HG03108 (cell line): ENCODE data around the gene CLK4.

Experiments used
- ATAC-seq: cut with Tn5 transposase; IDR thresholded peaks from one replicate; pipeline ENCODE4 v1.9.1; 2021; ENCODE audit warnings: moderate library complexity; ENCODE audit not compliant: unreplicated experiment

Gene CLK4

GRCh38 chr5:178626484-178627258 lies at the start of gene CLK4:
Gene CLK4, minus strand, starts transcription at chr5:178627050. Its CDS starts 3,634 bp downstream, at chr5:178623416.
- peak; percentile 75 for ATAC-seq

DNA sequence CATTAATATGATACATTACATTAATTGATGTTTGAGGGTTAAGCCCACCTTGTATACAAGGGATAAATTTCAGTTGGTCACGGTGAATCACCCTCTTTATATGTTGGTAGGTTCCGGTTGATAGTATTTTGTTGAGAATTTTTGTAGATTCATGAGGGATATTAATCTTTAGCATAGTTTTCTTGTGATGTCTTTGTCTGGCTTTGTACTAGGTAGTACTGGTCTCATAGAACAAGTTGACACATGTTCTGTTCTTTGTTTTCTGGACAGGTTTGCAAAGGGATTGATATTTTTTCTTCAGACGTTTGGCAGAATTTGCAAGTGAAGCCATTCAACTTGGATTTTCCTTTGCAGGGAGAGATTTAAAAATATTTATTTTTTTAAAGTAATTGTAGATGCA lies 49.1 kb upstream of the CLK4 start:
- ATAC-seq: no peak

DNA sequence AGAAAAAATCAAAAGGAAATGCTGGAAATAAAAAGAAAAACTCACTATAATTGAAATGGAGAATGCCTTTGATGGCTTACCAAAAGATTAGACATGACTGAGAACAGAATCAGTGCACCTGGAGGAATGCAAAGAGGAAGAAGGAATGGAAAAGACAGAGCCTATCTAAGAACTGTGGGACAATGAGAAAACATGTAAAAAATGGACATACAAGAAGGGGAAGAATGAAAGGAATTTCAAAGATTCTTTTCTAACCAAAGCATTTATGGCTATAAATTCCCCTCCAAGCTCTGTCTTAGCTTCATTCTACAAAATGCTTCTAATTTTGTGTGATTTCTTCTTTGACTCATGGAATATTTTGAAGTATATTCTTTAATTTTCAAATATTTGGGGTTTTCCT lies 47.5 kb upstream of the CLK4 start:
- ATAC-seq: no peak

DNA sequence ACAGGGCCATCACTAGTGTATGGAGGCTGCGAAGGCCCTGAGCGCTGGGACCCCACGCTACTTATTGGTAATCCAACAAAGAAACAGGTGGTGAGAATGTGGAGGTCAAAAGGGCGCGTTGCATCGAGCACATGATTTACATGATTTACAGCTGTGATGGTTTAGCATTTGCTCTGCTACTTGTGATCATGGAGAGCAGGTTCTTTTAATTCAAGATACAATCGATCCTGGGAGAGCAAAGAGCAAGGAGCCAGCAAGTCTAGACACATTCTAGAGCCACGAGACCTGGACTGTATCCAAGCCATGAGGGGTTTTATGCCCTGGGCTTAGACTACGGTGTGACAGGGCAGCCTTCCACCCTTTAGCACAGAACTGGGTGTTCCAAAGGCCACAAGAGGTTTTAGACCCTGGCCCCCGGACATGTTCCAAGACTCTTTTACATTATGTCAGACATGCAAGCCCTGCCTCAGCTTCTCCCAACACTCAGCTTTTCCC lies 47.0 kb upstream of the CLK4 start:
- ATAC-seq: no peak

- ATAC-seq: no peak
These were observed 45.8 kb upstream of the CLK4 start for GRCh38 chr5:178672630-178673029.

DNA sequence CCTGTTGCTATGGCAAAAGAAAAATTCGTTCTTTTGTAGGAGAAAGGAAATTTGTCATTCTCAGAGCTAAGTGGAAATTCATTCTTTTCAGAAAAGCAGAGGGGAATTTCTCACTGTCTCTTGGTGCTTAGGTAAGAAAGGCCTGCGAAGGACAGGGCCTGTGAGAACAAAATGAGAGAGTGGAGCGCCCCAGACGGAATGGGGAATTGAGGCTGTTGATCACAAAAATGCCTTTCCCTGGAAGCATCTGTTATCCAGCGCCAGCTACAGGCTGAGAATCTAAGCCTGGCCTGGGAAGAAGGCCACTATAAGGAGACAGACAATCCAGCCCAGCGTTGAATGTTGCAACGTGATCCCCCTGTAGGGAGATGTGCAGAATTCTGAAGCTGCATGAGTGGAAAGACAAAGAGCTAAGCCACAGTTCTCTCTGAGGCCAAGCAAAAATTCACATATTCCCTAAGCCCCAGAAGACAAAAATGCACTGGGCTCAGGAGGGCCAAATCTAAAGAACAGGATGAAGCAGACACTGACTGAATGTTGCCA lies 44.8 kb upstream of the CLK4 start:
- ATAC-seq: no peak

DNA sequence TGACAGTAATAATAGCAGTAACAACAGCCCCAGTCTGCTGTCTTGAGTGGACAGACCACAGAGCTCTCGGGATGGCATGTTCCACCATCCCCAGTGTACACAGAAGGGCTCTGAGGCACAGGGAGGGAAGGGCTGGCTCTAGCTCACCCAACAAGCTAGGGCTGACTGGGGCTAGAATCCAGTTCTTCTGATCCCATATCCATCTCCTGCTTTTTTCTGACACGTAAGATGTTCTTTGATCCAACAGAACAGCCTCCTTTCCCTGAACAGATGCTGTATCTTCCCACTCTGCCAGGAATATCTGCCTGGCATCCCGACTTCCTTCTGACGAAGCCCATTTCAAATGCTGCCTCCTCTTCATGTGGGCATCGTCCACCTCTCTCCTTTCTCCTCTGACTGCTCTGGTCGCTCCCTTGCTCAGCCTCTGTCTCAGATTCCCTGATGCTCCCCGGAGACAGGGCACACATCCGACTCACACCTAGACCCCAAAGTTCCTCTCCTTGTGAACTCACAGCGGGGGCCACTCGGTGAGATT lies 43.6 kb upstream of the CLK4 start:
- no peak for ATAC-seq

DNA sequence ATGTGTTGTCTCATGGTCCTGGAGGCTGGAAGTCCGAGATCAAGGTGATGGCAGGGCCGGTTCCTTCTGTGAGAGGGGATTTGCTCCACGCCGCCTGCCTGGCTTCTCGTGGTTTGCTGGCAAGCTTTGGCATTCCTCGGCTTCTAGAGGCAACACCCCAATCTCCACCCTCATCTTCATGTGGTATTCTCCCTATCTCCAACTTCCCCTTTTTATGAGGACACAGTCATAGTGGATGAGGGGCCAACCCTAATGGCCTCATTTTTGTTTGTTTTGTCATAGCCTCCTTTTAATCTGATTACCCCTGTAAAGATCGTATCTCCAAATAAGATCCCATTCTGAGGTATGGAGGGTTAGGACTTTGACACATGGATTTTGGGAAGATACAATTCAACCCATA lies 41.7 kb upstream of the CLK4 start:
- ATAC-seq: no peak

GRCh38 chr5:178667688-178668087 lies 40.8 kb upstream of the CLK4 start:
- no peak for ATAC-seq

- no peak for ATAC-seq
These were observed 40.3 kb upstream of the CLK4 start for GRCh38 chr5:178667101-178667500.

DNA sequence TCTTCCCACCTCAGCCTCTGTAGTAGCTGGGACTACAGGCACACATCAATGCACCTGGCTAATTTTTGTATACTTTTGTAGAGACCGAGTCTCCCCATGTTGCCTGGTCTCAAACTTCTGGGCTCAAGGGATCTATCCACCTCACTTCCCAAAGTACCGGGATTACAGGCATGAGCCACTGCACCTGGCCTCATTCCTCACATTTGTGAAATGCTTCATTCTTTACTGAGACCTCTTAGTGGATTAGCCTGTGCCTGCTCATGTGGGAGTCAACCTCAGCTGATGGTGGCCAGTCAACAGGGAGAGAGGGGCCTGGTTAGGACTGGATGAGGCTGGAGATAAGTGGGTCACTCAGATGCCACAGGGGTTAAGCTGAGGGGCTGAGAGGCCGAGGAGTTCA lies 37.3 kb upstream of the CLK4 start:
- no peak for ATAC-seq

DNA sequence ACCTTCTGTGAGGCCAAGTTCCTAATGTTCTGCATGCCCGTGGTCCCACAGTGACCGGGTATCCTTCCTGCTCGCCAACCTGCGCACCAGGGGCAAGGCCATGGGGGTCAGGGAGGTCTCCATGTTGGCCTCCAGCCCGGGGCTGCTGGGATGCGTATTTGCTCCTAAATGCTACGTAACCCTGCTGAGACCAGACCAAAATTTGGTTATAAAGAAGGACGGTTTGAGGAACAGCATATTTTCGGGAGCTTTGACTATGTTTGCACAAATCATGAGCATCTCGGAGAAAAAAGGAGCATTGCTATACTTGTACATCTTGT lies 35.7 kb upstream of the CLK4 start:
- no peak for ATAC-seq

DNA sequence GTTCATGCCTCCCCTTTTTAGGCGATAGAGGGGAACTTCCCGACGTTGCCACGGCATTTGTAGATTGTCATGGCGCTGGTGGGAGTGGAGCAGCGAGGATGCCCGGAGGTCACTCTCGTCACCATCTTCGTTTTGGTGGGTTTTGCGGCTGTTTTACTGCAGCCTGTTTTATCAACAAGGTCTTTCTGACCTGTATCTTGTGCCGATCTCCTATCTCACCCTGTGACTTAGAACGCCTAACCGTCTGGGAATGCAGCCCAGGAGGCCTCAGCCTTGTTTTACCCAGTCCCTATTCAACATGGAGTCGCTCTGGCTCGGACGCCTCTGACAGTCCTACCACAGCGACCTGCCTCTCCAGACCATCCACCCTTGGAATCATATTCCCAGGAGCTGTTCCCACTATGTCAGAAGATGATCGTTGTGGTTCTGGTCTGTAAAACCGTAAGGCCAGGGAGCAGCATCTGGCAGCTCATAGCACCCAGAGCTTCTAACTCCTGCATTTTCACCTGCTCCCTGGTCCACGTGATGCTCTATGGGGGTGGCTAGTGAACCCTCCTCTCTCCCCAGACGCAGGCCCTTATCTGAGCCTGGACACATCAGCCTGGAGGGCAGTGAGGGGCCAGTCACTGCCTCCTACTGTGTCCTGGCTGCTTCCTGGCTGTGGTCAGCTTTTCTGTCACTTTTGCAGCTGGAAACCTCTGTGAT lies 35.1 kb upstream of the CLK4 start:
- ATAC-seq: no peak

DNA sequence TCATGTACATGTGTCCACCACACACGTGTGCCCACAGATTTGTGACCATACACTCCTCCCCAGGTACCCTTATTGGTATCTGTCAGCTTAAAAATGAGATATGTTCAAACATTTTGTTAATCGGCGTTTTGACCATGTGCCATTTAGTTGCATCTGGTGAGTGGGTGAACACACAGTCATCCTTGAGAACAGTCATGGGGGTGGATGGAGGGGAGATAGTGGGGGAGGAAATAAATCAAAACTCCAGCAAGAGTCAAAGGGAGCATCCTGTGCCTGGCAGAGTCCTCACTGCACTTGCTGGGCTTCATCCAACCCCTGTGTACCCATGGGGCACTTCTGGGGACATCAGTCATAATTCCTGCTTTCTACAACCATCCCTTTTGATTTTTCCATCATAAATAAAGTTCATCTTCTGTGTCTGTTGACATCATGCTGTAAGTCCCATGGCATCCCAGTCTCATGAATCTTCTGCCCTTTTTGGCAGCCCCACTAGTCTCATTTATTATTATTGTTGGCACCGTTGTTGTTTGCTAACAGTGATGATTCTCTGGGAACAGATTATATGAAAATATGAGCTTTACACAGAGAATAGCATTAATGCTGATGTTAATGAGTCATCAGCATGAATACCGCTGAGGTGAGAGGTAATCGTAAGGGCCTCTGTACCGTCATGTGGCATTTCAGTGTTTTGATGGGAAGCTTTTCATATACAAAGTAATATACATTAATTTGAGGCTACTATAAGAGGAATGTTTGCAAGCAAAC lies 24.4 kb upstream of the CLK4 start:
- ATAC-seq: no peak

- ATAC-seq: no peak
These were observed 23.4 kb upstream of the CLK4 start for GRCh38 chr5:178650214-178650613.

- no peak for ATAC-seq
These were observed 22.7 kb upstream of the CLK4 start for GRCh38 chr5:178649580-178649979.

- no peak for ATAC-seq
These were observed 18.1 kb upstream of the CLK4 start for GRCh38 chr5:178644826-178645545.

DNA sequence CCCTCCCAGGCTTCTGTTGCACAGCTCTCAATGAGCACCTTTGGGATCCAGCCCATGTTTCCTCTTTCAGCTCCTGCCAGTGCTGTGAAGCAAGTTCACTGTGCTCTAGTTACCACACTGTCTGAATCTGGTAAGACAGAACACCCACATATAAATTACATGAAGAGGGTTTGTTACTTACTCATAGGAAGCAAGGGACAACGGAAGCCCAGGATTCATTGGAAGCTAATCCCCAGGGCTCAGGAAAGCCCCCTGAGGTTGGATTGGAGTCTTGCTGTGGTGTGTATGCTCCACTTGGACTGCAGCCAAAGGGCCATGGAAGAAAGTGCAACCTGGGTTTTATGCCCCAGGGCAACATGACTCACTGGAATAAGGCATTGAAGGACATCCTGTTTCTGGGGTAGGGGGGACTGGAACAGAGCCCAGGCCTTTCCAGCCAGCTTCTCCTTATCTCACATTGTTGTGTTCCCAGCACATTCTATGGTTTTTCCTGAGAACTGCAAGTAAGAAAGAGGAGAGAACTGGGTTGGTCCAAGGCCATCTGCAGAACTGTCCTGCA lies 15.6 kb upstream of the CLK4 start:
- ATAC-seq: no peak

- no peak for ATAC-seq
These were observed 14.9 kb upstream of the CLK4 start for GRCh38 chr5:178641711-178642110.

DNA sequence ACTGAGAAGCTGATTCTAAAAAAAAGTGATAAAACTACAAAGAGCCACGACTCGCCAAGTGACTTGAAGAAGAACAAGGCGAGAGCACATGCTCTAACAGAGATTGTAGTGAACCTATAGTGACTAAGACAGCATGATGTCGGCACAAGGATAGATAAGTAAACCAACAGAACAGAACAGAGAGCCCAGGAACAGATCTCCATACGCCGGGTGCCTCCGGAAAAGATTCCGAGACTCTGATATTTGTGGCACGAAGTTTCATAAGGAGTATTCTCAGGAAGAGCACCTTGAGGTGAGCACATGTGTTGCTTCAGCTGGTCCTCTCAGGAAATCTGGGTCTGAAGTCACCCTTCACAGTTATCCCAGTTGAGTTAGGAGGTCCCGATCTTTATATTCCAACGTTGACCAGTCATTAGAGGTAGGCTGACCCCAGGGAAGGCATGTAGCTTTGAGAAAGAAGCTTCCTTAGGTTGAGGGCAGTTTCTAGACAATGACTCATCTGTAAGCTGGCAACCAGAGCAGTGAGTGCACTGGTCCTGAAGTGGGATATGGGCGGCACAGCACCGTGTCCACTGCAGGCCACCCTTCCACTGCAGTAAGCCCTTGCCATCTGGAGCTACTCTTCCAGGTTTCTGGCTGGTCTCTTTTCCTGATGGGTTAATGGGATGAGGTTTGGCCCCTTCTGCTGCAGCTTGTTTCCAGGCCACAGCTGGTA lies 13.6 kb upstream of the CLK4 start:
- no peak for ATAC-seq
